GM21390 (cell line): ENCODE data around the gene TMEM126B.
"Not testable (repeated sequence)": the region's sequence is repeated elsewhere in the genome, so short reads cannot be mapped to it uniquely, and the experiment has no call there.

ENCODE experiments used
- ATAC-seq: cut with Tn5 transposase; IDR thresholded peaks from one replicate; pipeline ENCODE4 v1.9.1; 2021; ENCODE audit not compliant: unreplicated experiment

The TMEM126B gene

GRCh38 chr11:85647078-85647477 is 18.7 kb downstream of the TMEM126B start:
- peak; percentile 20 for ATAC-seq

DNA sequence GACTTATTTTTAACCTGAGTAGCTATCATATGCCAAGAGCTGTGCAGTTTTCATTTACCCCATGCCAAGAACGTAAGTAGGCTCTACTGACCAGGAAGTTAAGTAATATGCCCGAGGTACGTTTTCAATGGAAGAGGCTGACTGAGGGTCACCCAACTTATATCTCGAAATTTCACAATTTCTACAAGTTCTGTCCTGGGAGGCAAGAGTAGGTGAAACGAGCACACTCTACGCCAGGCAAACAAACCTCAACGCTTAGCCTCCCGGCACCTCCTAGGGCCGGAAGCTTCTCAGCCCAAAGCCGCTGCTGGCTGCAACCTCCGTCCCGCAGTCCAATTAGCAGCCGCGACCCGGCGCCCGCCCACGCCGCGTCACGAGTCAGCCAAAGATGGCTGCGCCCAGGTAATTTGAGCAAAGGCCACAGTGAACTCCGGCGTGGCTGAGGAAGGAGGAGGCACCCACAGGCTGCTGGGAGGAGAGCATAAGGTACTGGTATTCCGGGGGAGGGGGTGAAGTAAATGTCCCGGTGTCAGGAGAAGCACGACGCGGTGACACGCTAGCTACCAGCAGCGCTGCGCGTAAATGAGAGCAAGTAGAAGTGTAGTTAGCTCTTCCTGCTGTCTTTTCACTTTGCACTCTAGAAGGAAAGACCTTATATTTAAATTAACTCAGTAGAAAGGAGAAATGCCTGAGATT is 19.4 kb downstream of the TMEM126B start, which contains the start of gene TMEM126A:
TSS of gene TMEM126A (plus strand) at position 364 of the 696 bp plus-strand sequence. CDS start 2,289 bp downstream, outside the sequence.
- peak; percentile 100 for ATAC-seq

DNA sequence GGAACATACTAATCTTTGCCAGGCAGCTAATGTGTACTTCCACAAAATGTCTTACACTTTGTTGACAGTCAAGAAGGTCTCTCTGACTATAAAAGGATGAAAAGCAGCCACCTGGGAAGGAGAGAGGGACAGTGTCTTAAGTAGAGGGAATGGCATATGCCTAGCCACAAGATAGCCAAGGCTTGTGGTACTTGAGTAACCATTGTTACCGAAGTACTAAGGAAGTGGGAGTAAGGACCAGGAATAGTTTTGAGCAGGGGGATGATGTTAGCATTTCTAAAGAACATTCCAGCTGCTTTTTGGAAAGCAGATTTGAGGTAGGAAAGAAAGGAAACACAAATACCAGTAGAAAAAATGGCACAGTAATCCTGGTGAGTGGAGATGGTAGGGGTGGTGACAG is 22.7 kb downstream of the TMEM126B start:
- ATAC-seq = no peak

- no peak for ATAC-seq
Observed at GRCh38 chr11:85652786-85653447, 24.5 kb downstream of the TMEM126B start.

DNA sequence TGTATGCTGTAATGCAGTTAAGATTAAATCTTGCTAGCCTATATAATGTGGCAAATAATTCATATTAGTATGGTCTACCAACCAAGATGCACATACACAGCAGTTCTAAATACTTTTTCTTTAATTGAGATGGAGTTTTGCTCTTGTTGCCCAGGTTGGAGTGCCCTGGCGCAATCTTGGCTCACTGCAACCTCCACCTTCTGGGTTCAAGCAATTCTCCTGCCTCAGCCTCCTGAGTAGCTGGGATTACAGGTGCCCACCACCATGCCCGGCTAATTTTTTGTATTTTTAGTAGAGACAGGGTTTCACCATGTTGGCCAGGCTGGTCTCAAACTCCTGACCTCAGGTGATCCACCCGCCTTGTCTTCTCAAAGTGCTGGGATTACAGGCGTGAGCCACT is 25.9 kb downstream of the TMEM126B start:
- ATAC-seq = not testable (repeated sequence)

- no peak for ATAC-seq
Observed at GRCh38 chr11:85656777-85657176, 28.4 kb downstream of the TMEM126B start.

- ATAC-seq = no peak
Observed at GRCh38 chr11:85658180-85658579, 29.8 kb downstream of the TMEM126B start.

DNA sequence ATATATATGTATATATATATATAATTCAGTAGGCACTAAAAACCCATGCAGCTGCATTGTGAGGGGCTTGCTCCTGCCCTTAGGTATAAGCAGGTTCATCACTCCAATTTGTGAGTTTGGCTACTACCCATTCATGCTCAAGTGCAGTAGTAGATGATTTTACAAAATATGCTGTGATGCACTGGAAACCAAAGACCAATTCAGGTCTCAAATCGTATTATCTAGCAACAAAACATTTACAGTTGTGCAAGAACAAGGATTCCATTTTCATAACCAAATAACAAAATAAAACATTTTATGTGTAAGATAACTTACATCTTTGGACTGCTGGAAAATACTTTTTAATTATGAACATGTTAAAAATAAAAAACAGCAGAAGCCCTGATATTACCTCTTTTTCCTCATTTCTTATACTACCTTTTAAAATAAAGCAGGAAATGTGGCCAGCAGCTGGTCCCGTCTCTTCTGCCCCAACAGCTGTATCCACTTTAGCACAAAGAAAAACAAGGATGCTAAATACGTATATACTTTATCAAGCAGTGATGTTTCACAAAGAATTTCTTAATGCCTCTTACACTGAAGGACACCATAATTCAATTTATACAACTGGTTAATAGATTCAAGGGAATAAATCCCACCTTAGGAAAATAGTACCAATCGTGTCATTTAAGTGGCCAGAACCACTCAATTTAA is 33.7 kb downstream of the TMEM126B start:
- no peak for ATAC-seq

GRCh38 chr11:85663080-85663752 is 34.8 kb downstream of the TMEM126B start:
- ATAC-seq = no peak

- peak; percentile 60 for ATAC-seq
Observed at GRCh38 chr11:85663753-85664614, 35.6 kb downstream of the TMEM126B start.

- peak; percentile 88 for ATAC-seq
Observed at GRCh38 chr11:85664615-85665481, 36.5 kb downstream of the TMEM126B start, which contains the start of gene CREBZF. Gene CREBZF, minus strand, starts transcription at chr11:85665129. Its CDS starts 254 bp downstream, at chr11:85664875.

DNA sequence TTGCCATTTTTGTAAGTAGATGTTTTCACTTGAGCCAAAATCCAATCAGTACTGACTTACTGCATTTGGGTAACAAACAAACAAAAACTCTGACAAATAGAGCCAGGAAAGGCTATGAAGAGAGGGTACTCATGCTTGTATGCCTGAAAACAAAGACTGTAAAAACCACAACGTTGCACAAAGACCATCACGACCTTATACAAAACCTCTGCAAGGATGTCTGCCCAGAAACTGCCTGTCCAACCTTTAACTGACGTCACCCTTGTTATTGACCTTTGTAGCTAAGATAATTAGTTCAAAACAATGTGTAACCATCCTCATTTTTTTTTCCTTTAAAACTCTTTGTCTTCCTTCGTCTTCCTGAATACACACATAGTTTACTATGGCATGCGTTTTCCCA is 37.3 kb downstream of the TMEM126B start:
- ATAC-seq = no peak

DNA sequence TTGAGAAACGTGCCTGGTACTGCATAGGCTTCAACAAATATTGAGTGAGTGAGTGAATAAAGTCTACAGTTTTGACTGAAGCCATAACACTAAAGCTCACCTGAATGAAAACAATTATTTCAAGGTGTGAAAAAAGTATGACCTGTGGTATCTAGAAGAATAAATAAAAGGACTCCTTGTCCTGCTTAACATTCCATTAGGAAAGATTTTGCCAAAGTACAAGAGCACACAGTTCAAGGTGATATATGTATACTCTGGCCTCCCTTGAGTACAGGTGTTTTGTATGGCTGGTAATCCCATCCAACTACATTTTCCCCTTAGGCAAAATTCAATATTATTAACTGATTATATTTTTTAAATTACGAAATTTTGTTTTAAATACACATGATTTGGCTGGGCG is 38.3 kb downstream of the TMEM126B start:
- no peak for ATAC-seq

DNA sequence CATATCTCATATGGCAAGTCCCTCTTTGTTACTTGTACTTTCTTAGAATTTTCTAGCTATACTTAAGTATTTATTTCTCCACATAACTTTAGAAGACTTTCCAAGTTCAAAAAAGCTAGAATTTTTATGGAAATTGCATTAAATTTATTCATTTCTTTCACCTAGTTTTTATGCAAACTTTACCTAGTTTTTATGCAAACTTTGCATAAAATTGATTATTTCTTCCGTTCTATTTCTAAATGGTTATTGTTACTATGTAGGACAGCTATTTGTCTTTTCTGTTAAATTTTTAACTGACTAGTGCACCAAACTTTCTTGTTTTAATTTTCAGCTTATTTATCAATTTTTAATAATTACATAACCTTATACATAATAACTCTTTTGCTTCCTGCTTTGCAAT is 39.8 kb downstream of the TMEM126B start:
- ATAC-seq = no peak

DNA sequence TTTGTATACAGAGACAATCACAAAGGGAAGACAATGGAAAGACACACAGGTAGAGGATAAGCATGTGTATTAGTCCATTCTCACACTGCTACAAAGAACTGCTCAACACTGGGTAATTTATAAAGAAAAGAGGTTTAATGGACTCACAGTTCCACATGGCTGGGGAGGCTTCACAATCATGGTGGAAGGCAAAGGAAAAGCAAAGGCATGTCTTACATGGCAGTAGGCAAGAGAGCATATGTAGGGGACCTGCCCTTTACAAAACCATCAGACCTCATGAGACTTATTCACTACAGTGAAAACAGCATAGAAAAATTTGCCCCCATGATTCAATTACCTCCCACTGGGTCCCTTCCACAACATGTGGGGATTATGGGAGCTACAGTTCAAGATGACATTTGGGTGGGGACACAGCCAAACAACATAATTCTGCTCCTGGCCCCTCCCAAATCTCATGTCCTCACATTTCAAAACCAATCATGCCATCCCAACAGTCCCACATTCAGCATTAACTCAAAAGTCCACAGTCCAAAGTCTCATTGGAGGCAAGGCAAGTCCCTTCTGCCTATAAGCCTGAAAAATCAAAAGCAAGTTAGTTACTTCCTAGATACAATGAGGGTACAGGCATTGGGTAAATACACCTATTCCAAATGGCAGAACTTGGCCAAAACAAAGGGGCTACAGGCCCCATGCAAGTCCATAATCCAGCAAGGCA is 42.7 kb downstream of the TMEM126B start:
- not testable (repeated sequence) for ATAC-seq

DNA sequence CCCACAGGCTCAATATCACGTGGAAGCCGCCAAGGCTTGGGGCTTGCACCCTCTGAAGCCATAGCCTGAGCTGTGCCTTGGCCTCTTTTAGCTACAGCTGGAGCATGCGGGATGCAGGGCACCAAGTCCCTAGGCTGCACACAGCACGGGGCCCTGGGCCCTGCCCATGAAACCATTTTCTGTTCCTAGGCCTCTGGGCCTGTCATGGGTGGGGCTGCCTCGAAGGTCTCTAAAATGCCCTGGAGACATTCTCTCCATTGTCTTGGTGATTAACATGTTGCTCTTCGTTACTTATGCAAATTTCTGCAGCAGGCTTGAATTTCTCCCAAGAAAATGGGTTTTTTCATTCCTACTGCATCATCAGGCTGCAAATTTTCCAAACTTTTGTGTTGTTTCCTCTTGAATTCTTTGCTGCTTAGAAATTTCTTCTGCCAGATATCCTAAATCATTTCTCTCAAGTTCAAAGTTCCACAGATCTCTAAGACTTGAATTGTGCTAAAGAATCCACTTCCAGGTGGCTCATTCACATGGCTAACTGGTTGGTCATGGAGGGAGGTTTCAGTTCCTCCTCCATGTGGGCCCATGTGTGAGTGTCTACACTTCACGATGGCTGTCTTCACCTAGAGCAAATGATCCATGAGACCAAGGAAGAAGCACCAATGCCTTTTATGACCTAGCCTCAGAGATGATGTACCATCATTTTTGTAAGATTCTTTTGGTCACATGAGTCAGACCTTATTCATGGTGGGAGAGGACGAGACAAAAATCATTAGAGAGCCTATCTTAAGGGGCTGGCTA is 43.9 kb downstream of the TMEM126B start:
- ATAC-seq = no peak

DNA sequence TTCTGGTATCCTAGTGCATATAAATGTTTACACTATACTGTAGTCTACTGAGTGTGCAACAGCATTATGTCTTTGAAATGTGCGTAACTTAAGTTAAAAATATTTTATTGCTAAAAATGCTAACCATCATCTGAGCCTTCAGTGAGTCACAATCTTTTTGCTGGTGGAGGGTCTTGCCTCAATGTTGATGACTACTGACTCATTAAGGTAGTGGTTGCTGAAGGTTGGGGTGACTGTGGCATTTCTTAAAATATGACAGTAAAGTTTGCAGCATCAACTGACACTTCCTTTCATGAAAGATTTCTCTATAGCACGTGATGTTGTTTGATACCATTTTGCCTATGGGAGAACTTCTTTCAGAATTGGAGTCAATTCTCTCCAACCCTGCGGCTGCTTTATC is 45.0 kb downstream of the TMEM126B start:
- ATAC-seq = no peak

- ATAC-seq = no peak
Observed at GRCh38 chr11:85679576-85679975, 51.2 kb downstream of the TMEM126B start.
